CD4-positive, alpha-beta memory T cell (primary cell): Measurements from ENCODE around the gene MAP3K14. TPM values are rescaled to one million over a fixed set of nuclear protein-coding genes. Genes with fewer than 3 reads are reported as not detected.

Experiments used
- CTCF ChIA-PET: fragments of 350-600 bp; sonication (Branson Sonifier 250); formaldehyde crosslinking; loops from one replicate; lab custom pipeline; 2021; ENCODE audit warnings: inconsistent platforms; ENCODE audit not compliant: partially characterized antibody; lab: Charles Lee
- POLR2A ChIA-PET: fragments of 350-600 bp; sonication (Branson Sonifier 250); formaldehyde crosslinking; loops from one replicate; lab custom pipeline; 2021; ENCODE audit not compliant: partially characterized antibody; lab: Charles Lee
- DNase-seq, 5 donors: peaks; one replicate each; pipeline versions ENCODE4 v3.0.0 to v3.0.0-alpha.2; 2020 to 2022; ENCODE audit warnings: mixed read lengths in 1 of 5
- H3K27ac ChIP-seq: one replicate; pipeline ENCODE4 v1.7.0; 2013; ENCODE audit warnings: low read depth, low read length
- H3K27me3 ChIP-seq: 2 replicates; pipeline ENCODE4 v1.7.0; 2013; ENCODE audit warnings: mild to moderate bottlenecking, low read length, moderate library complexity; ENCODE audit not compliant: insufficient read depth
- H3K36me3 ChIP-seq: 2 replicates; pipeline ENCODE4 v1.7.0; 2013; ENCODE audit warnings: mild to moderate bottlenecking, low read length, moderate library complexity; ENCODE audit not compliant: insufficient read depth
- H3K4me1 ChIP-seq: 2 replicates; pipeline ENCODE4 v1.7.0; 2013; ENCODE audit warnings: mild to moderate bottlenecking, low read length, moderate library complexity; ENCODE audit not compliant: insufficient read depth
- H3K4me3 ChIP-seq, 2 donors: one replicate each; pipeline ENCODE4 v1.7.0; 2013; ENCODE audit warnings: low read length in 2 of 2, mild to moderate bottlenecking in 1 of 2
- H3K9me3 ChIP-seq, 2 donors: one replicate each; pipeline ENCODE4 v1.7.0; 2013; ENCODE audit warnings: low read length in 2 of 2, control low read depth in 1 of 2; ENCODE audit not compliant: control insufficient read depth in 1 of 2
- H3K27ac Mint-ChIP-seq, 7 donors: one replicate each; pipeline ENCODE4 v1.8.0; 2020 to 2021; ENCODE audit warnings: mixed read lengths in 7 of 7, mild to moderate bottlenecking in 6 of 7, inconsistent platforms in 3 of 7, moderate library complexity in 3 of 7
- H3K27me3 Mint-ChIP-seq, 2 donors: one replicate each; pipeline ENCODE4 v1.8.0; 2020 to 2021; ENCODE audit warnings: mixed read lengths in 2 of 2
- H3K36me3 Mint-ChIP-seq, 2 donors: one replicate each; pipeline ENCODE4 v1.8.0; 2020 to 2021; ENCODE audit warnings: mixed read lengths in 2 of 2, inconsistent platforms in 1 of 2, mild to moderate bottlenecking in 1 of 2
- H3K4me1 Mint-ChIP-seq, 4 donors: one replicate each; pipeline ENCODE4 v1.8.0; 2020 to 2021; ENCODE audit warnings: mixed read lengths in 4 of 4, mild to moderate bottlenecking in 1 of 4
- H3K4me3 Mint-ChIP-seq, 8 donors: one replicate each; pipeline ENCODE4 v1.8.0; 2020 to 2021; ENCODE audit warnings: mixed read lengths in 8 of 8, mild to moderate bottlenecking in 7 of 8, moderate library complexity in 6 of 8, inconsistent platforms in 3 of 8
- H3K9me3 Mint-ChIP-seq, 8 donors: one replicate each; pipeline ENCODE4 v1.8.0; 2020 to 2021; ENCODE audit warnings: mixed read lengths in 8 of 8, mild to moderate bottlenecking in 5 of 8, inconsistent platforms in 3 of 8, moderate library complexity in 1 of 8
- intact Hi-C: fragments of 100-400 bp; cut with micrococcal nuclease; formaldehyde crosslinking; loops from one replicate; pipeline ENCODE4 v1.15.1; 2023
- polyA plus RNA-seq, 2 donors: library from polyadenylated mRNA; unstranded; fragments of 300-500 nt; fragmentation: Illumina TruSeq; gene quantifications; one replicate each; pipeline ENCODE4 v1.2.3, GENCODE V29; 2021
- total RNA-seq, 2 experiments: library from RNA; stranded (reverse); gene quantifications; one replicate each; pipeline ENCODE4 v1.2.3, GENCODE V29; 2021

MAP3K14 gene
- total and polyA plus RNA-seq, 4 experiments from 2014 or later = 2.3 to 49.3 (median 31.6) TPM

DNA sequence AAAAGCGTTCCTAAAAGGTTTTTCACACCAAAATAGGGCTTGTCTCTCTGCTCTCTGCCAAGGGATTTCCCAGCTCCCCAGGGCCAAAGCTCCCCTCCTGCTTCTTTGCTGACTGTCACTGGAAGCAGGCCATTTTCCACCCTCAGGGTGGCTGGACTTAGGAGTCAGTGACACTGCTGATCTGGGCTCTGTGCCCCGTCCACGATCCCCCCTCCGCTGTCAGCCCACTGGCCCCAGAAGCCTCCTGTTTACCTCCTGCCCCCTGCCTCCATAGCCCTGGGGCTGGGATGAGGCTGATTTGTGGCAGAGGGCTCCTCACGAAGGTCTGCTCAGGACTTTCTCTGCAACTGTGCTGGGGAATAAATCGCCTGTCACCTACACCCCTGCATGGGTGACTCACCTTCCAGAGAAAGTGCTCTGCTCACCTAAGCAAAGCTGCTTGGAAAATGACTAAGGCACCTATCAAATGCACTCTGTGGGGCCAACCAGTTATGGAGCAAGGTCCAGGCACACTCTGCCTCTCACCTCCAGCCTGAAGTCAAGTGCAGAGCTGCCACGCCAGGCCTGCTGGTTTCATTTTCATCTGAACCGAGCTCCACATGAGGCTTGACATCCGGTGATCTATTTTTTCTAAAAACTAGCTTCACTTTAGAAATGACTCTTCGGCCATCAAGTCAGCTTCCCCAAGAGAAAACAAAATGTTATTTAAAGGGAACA lies 4.9 kb downstream of the MAP3K14 start:
- POLR2A ChIA-PET = interaction anchor here (0.9 to 11.7 kb wide), 17 partner anchors 9 to 343 kb away, joined by 3 to 324 read pairs (median 8); partner anchors contain the start of genes C1QL1, FMNL1, HEXIM1 and HEXIM2
- Mint-ChIP-seq H3K4me1 (peaks cover 63 to 90% (median 74%) of the 10 kb centered on the region in 4 donors), H3K27ac (peak overlapping the region; percentile 88 to 98 (median 94)), H3K27me3 (no peaks in the 10 kb centered on the region), H3K4me3 (peak overlapping the region; percentile 71 to 96 (median 84)), H3K9me3 (no peaks in the 10 kb centered on the region), H3K36me3 (peaks cover 9 to 40% of the 10 kb centered on the region in 2 donors)
- Histone ChIP-seq H3K4me1 (peaks cover 88% of the 10 kb centered on the region), H3K36me3 (no peaks in the 10 kb centered on the region), H3K4me3 (peak overlapping the region in 1 of 2 donors; percentile 36), H3K27ac (peak overlapping the region; percentile 77), H3K27me3 (no peaks in the 10 kb centered on the region), H3K9me3 (no peaks in the 10 kb centered on the region)
- intact Hi-C loops = loop anchor here (1.0 to 5.0 kb wide), 6 partner anchors 8 to 150 kb away; partner anchors contain the start of gene HEXIM2
- peak; percentile 58 to 87 (median 61) for DNase-seq
- CTCF ChIA-PET = interaction anchor here (0.7 to 5.6 kb wide), 20 partner anchors 9 to 176 kb away, joined by 3 to 63 read pairs (median 6); partner anchors contain the start of gene ACBD4

DNA sequence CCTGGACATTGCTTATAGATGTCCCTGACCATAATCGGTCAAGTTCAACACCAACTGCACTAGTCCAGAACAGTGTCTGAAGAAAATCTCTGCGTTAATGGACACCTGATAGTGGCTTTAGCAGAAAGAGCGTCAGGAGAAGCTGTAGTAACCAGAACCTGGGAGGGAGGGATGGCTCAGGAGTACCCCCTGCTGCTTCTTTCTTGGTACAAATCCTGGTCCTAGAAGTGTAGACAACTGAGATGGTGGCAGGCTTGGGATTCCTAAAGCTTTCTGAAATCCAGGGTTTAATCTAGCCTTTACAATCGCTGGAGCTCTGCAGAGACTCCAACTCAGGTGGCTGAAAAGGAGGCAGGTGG lies 5.4 kb downstream of the MAP3K14 start:
- peaks cover 65 to 93% (median 77%) of the 10 kb centered on the region in 4 donors for H3K4me1 Mint-ChIP-seq
- no peaks in the 10 kb centered on the region for H3K27me3 Mint-ChIP-seq
- Histone ChIP-seq H3K36me3 (no peaks in the 10 kb centered on the region), H3K4me1 (peaks cover 94% of the 10 kb centered on the region), H3K4me3 (peak overlapping the region in 1 of 2 donors; percentile 36), H3K9me3 (no peaks in the 10 kb centered on the region), H3K27ac (peak overlapping the region; percentile 77), H3K27me3 (no peaks in the 10 kb centered on the region)
- H3K4me3 Mint-ChIP-seq = peak overlapping the region in 7 of 8 donors; percentile 19 to 96 (median 86)
- no peaks in the 10 kb centered on the region for H3K9me3 Mint-ChIP-seq
- POLR2A ChIA-PET = interaction anchor here (0.8 to 11.7 kb wide), 13 partner anchors 9 to 162 kb away, joined by 3 to 324 read pairs (median 10); partner anchors contain the start of genes FMNL1, HEXIM1 and HEXIM2
- CTCF ChIA-PET = interaction anchor here (1.0 to 5.6 kb wide), 14 partner anchors 9 to 176 kb away, joined by 3 to 63 read pairs (median 7); partner anchors contain the start of gene ACBD4
- no peak for DNase-seq
- peak overlapping the region; percentile 88 to 98 (median 92) for H3K27ac Mint-ChIP-seq
- intact Hi-C loops = loop anchor here (5.0 kb wide), 1 partner anchor 149 kb away; the partner anchor contains the start of gene HEXIM2
- H3K36me3 Mint-ChIP-seq = peaks cover 9 to 42% of the 10 kb centered on the region in 2 donors

DNA sequence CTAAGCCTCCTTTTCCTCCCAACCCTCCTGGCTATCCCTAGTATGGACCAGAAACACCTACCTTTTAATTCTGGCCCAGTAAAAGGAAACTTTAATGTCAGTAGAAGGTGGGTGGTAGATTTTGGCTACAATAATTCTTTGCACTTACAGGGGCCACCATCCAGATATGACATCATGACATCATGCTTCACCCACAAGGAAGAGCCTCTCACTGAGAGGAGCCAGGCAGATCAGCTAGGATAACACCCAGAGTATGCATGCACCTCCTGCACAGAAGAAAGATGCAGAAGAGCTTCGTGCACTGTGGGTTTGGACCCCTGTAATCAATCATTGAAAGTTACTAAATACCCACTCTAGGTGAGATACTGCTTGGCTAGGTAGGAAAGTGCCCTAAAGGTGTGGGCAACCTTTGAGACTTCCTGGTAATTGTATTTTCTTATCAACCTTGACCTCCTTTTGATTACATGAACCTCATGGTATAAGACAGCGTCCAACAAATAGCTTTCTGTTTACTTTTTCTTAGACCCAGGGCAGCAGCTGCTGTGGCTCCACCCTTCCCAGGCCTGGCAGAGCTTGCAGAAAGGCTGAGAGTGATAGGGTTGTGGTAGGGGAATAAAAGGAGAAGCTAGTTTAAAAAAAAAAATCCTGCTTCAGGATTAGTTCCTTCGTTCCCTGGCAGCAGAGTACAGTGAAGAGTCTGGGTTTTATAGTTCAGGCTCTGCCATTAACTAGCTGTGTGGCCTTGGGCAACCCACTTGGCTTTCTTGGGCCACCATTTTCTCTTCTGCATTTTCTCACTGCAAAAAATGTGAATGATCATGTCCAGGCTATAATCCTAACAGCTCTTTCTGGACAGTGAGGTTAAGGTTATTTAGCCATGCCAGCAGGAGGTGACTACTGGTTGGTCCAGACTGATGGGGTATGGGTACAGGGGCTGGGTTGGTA lies 6.2 kb downstream of the MAP3K14 start:
- CTCF ChIA-PET = interaction anchor here (0.8 to 5.6 kb wide), 12 partner anchors 16 to 175 kb away, joined by 3 to 63 read pairs (median 8); partner anchors contain the start of gene ACBD4
- H3K27me3 Mint-ChIP-seq = no peaks in the 10 kb centered on the region
- no peak for DNase-seq
- H3K27ac Mint-ChIP-seq = peak overlapping the region; percentile 88 to 98 (median 92)
- H3K4me3 Mint-ChIP-seq = peak overlapping the region; percentile 1 to 96 (median 82)
- no peaks in the 10 kb centered on the region for H3K9me3 Mint-ChIP-seq
- Histone ChIP-seq H3K36me3 (peaks cover 4% of the 10 kb centered on the region), H3K4me3 (no peak overlapping the region), H3K27ac (peak overlapping the region; percentile 77), H3K4me1 (peaks cover 100% of the 10 kb centered on the region), H3K9me3 (no peaks in the 10 kb centered on the region), H3K27me3 (no peaks in the 10 kb centered on the region)
- peaks cover 69 to 95% (median 82%) of the 10 kb centered on the region in 4 donors for H3K4me1 Mint-ChIP-seq
- peaks cover 9 to 36% of the 10 kb centered on the region in 2 donors for H3K36me3 Mint-ChIP-seq
- POLR2A ChIA-PET = interaction anchor here (0.5 to 11.7 kb wide), 11 partner anchors 8 to 157 kb away, joined by 3 to 324 read pairs (median 15); partner anchors contain the start of gene FMNL1
- intact Hi-C loops = loop anchor here (5.0 kb wide), 1 partner anchor 148 kb away; the partner anchor contains the start of gene HEXIM2

GRCh38 chr17:45309400-45309799 lies 7.4 kb downstream of the MAP3K14 start:
- no peaks in the 10 kb centered on the region for H3K27me3 ChIP-seq
- peaks cover 94% of the 10 kb centered on the region for H3K4me1 ChIP-seq
- Mint-ChIP-seq H3K9me3 (no peaks in the 10 kb centered on the region), H3K27ac (peak overlapping the region in 4 of 7 donors; percentile 22 to 88 (median 36)), H3K4me3 (peak overlapping the region in 2 of 8 donors; percentile 12 to 39), H3K27me3 (no peaks in the 10 kb centered on the region), H3K4me1 (peaks cover 66 to 91% (median 78%) of the 10 kb centered on the region in 4 donors), H3K36me3 (peaks cover 14 to 34% of the 10 kb centered on the region in 2 donors)
- ChIA-PET POLR2A (interaction anchor here (0.8 to 11.7 kb wide), 6 partner anchors 7 to 149 kb away, joined by 3 to 324 read pairs (median 30); partner anchors contain the start of genes FMNL1, HEXIM2 and MAP3K14), CTCF (interaction anchor here (1.0 to 5.6 kb wide), 6 partner anchors 11 to 90 kb away, joined by 4 to 63 read pairs (median 7); no protein-coding TSS in a partner anchor)
- DNase-seq = no peak
- H3K4me3 ChIP-seq = no peak overlapping the region
- H3K9me3 ChIP-seq = no peaks in the 10 kb centered on the region
- H3K27ac ChIP-seq = no peak overlapping the region
- intact Hi-C loops = no loop called here
- H3K36me3 ChIP-seq = peaks cover 6% of the 10 kb centered on the region

DNA sequence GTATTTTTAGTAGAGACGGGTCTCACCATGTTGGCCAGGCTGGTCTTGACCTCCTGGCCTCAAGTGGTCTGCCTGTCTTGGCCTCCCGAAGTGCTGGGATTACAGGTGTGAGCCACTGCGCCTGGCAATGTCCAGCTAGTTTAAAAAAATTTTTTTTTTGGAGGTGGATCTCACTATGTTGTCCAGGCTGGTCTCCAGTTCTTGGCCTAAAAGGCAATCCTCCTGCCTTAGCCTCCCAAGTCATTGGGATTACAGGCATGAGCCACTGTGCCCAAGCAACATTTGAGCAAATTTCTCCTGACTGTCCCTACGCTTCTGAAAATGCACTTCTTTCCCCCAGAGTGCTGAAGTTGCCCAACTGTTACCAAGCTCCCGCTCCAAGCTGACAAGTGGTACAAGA lies 8.0 kb downstream of the MAP3K14 start:
- Histone ChIP-seq H3K36me3 (peaks cover 6% of the 10 kb centered on the region), H3K4me1 (peaks cover 94% of the 10 kb centered on the region), H3K27ac (no peak overlapping the region), H3K4me3 (no peak overlapping the region), H3K27me3 (no peaks in the 10 kb centered on the region), H3K9me3 (no peaks in the 10 kb centered on the region)
- peaks cover 65 to 91% (median 78%) of the 10 kb centered on the region in 4 donors for H3K4me1 Mint-ChIP-seq
- ChIA-PET CTCF (interaction anchor here (1.0 to 5.6 kb wide), 4 partner anchors 12 to 76 kb away, joined by 4 to 63 read pairs (median 5); no protein-coding TSS in a partner anchor), POLR2A (interaction anchor here (0.6 to 11.7 kb wide), 8 partner anchors 8 to 148 kb away, joined by 3 to 324 read pairs (median 10); partner anchors contain the start of genes FMNL1, HEXIM2 and MAP3K14)
- H3K9me3 Mint-ChIP-seq = no peaks in the 10 kb centered on the region
- DNase-seq = no peak
- H3K27ac Mint-ChIP-seq = peak overlapping the region in 6 of 7 donors; percentile 30 to 88 (median 48)
- H3K36me3 Mint-ChIP-seq = peaks cover 15 to 35% of the 10 kb centered on the region in 2 donors
- H3K4me3 Mint-ChIP-seq = peak overlapping the region in 3 of 8 donors; percentile 29 to 70 (median 61)
- no peaks in the 10 kb centered on the region for H3K27me3 Mint-ChIP-seq
- intact Hi-C loops = no loop called here

DNA sequence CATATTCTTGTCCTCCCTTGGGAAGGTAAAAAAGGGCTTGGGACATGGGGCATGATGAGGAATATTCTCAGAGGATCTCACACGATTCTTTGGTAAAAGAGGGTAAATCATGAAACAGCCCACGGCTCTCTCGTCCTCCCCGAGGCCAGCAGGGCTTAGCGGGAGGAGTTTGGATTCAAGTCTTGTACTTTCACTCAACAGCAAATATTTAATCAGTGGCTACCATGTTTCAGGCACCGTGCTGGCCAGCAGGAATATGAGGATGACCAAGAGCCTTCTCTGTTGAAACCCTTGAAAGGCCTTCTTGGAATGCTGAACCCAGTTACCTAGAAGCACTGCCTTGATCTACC lies 8.8 kb downstream of the MAP3K14 start:
- Histone ChIP-seq H3K27me3 (no peaks in the 10 kb centered on the region), H3K9me3 (no peaks in the 10 kb centered on the region), H3K4me3 (no peak overlapping the region), H3K36me3 (peaks cover 6% of the 10 kb centered on the region), H3K4me1 (peaks cover 94% of the 10 kb centered on the region), H3K27ac (peak overlapping the region; percentile 43)
- Mint-ChIP-seq H3K9me3 (no peaks in the 10 kb centered on the region), H3K27me3 (no peaks in the 10 kb centered on the region), H3K27ac (peak overlapping the region; percentile 70 to 91 (median 86)), H3K4me1 (peaks cover 58 to 91% (median 73%) of the 10 kb centered on the region in 4 donors), H3K4me3 (peak overlapping the region in 4 of 8 donors; percentile 25 to 68 (median 68)), H3K36me3 (peaks cover 15 to 35% of the 10 kb centered on the region in 2 donors)
- DNase-seq = no peak
- ChIA-PET POLR2A (interaction anchor here (1.1 to 4.5 kb wide), 4 partner anchors 9 to 147 kb away, joined by 4 to 44 read pairs (median 6); partner anchors contain the start of genes HEXIM2 and MAP3K14), CTCF (interaction anchor here (0.9 to 5.6 kb wide), 4 partner anchors 12 to 82 kb away, joined by 3 to 63 read pairs (median 5); no protein-coding TSS in a partner anchor)
- intact Hi-C loops = no loop called here
